Stimulated activated CD4-positive, alpha-beta T cell treated with anti-CD3 and anti-CD28 coated beads, Interleukin-2, amount 100 ng/mL, for 24 hours (primary cell): Measurements from ENCODE around the gene AGO4.
"Not testable (repeated sequence)": the region's sequence is repeated elsewhere in the genome, so short reads cannot be mapped to it uniquely, and the experiment has no call there.

Source experiments
- DNase-seq, 2 donors: peaks; one replicate each; pipeline ENCODE4 v3.0.0-alpha.2; 2020

Gene AGO4

DNA sequence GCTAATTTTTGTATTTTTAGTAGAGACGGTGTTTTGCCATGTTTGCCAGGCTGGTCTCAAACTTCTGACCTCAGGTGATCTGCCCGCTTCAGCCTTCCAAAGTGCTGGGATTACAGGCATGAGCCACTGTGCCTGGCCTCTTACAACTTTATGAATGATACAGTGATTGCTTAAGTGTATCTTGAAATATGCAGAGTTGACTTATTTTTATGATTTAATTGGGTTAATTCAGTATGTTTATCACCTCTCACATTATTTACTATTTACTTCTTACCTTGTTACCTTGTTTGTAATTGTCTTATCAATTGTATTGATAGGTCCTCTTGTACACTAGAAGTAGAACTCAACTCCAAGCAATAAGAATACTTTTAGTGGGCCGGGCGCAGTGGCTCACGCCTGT lies 4.9 kb downstream of the AGO4 start:
- not testable (repeated sequence) for DNase-seq

DNA sequence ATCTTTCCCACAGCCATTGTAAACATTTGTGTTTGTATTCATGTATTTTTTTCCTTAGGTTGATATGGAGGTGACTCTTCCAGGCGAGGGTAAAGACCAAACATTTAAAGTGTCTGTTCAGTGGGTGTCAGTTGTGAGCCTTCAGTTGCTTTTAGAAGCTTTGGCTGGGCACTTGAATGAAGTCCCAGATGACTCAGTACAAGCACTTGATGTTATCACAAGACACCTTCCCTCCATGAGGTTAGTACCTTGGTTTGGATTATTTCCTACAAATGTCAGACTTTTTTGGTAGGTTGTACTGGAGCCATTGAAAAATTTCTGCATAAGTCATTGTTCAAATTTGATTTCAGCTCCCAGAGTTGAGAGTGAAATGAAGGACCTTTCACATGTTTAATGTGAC lies 17.4 kb downstream of the AGO4 start:
- DNase-seq, result no peak

DNA sequence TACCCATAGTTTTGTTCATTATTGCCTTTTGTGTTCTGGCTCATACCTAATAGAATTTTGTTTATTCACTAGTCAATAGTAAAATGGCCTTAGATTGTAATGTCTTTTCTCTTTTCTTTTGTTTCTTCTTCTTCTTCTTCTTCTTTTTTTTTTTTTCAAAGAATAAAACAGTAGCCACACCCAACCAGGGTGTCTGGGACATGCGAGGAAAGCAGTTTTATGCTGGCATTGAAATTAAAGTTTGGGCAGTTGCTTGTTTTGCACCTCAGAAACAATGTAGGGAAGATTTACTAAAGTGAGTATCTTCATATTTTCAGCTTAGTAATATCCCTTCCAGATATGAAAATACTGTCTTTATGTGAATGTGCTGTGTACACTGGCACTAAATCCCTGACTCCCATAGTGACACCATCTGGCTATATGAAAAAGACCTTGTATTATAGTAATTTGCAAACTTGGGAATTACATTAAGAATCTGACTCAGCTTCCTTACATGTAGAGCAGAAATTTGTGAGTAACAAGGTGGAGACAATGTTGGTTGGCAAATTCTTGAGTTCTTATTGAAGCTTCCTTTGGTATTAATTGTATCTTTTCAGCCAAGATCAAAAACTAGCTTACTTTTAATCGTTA lies 24.6 kb downstream of the AGO4 start:
- no peak for DNase-seq

DNA sequence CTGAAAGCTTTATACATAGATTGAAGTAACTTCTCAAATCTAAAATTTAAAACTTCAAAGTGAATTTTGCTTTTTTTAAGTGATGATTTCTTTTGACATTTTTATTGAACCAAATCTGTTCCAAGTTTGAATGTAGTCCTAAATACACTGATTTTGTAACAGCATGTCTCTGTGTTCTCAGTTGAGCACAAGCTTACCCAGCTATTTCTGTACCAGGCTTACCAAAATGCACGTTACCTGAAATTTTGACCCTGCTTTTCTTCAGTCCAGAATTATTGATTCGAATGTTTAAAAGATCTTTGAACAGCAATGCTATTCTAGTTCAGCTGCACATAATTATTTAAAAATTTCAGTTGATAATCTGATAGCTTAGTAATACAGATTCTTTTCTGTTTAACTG lies 25.6 kb downstream of the AGO4 start:
- no peak for DNase-seq

DNA sequence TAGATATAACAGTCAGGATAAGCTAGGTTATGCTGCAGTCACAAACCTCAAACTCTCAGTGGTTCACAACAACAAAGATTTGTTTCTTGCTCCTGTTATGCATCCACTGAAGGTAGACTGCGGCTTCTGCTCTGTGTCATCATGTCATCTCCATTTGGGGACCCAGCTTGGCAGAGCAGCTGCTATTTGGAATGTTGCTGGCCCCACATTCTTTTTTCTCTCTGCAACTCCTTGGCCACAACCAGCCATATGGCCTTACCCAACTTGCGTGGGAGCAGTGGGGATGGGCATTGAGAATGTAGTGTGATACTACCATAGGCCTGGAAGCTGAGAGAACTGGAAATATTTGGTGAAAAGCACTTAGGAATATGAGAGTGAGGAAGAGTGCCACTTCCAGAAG lies 26.4 kb downstream of the AGO4 start:
- DNase-seq, result no peak

DNA sequence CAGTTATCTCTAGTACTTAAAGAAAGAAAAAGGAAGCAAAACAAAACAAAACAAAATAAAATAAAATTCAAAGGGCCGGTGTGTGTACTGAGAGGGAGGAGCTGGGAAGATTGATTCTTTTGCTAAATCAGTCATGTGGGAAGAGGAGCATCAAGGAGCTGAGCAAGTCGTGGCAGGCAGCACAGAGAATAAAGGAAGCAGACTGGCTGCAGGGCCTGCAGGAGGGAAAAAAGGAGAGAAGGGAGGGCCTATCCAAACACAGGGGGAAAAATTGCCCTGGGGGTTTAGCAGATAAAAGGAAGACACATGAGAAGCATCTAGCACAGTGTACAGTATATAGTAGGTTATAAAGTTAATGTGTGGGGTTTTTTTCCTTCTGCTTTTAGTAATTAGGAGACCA lies 27.6 kb downstream of the AGO4 start:
- no peak for DNase-seq

DNA sequence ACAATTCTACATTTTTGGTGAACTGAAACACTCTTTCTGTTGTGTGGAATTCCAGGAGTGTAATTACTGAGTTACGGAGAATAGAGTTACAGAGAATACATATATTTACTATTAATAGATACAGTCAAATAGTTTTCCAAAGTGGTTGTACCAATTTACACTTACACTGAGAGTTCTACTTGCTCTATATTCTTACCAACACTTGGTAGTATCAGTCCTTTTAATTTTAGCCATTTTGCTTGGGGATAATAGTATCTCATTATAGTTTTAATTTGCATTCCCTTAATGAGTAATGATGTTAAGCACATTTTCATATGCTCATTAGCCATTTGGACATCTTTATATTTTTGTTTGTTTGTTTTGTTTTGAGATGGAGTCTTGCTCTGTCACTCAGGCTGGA lies 28.9 kb downstream of the AGO4 start:
- no peak for DNase-seq

DNA sequence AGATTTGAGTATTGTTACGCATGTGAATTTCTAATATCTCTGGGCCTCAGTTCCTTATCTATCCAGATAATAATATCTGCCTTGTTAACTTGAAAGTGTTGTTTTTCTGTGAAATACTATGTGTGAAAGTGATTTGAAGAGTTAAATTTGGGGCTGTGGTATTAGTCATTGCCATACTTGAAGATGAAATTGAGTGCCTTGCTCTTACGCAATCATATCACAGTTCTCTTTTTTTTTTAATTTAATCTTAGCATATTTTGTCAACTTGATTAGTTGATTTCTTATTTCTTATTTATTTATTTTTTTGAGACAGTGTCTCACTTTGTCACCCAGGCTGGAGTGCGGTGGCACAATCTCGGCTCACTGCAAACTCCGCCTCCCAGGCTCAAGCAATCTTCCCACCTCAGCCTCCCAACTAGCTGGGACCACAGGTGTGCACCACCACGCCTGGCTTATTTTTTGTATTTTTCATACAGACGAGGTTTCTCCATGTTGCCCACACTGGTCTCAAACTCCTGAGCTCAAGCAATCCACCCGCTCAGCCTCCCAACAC lies 31.0 kb downstream of the AGO4 start:
- DNase-seq, result no peak

DNA sequence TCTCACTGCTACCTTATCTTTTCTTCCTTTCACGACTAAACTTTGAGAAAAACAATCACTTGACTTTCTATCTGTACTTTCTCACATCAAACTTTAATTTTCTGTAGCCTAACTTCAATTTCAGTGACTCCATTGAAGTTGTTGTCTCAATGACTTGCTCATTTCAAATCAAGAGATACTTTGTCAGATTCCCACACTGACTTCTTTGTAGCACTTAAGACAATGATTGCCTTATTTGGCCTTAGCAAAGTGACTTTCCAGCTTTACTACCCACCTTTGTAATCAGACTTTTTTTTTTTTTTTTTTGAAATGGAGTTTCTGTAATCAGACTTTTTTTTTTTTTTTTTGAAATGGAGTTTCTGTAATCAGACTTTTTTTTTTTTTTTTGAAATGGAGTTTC lies 37.0 kb downstream of the AGO4 start:
- no peak for DNase-seq

DNA sequence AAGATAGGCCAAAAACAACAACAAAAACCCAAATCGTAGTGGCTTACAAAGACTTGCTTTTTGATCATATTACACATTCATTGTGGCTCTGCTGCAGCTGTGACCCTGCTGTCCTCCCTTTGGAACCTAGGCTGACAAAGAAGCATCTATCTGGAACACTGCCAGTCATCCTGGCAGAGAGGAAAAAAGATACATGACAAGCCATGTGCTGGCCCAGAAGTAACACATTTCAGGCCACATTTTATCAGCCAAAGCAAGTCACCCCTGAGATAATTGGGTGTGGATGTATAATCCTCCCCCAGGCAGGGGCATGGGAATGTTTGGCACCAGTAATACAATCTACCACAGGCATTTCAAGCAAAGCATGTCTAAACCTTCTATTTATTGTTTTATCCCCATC lies 38.0 kb downstream of the AGO4 start:
- DNase-seq, result no peak

DNA sequence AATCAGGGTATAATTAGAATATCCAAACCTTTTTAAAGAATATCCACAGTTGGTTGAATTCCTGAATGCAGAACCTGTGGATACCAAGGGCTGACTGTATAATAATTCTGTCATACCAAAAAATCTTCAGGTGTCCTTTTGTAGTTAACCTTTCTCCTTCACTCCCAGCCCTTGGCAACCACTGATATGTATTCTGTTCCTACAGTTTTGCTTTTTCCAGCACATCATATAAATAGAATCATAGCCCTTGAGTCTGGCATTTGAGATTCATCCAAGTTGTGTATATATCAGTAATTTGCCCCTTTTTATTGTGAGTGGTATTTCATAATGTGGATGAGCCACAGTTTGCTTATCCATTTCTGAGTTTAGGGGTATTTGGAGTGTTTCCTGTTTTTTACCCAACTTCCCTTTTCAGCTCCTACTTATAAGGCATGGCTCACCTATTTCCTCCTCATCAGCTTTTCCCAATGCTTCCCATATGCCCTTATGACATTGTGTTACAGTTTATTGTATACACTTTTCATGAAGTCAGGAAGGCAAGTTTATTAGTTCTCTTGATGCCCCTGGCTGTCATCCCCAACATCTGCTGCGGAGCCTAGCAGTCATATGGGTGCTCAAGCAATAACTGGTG lies 40.2 kb downstream of the AGO4 start:
- no peak for DNase-seq

DNA sequence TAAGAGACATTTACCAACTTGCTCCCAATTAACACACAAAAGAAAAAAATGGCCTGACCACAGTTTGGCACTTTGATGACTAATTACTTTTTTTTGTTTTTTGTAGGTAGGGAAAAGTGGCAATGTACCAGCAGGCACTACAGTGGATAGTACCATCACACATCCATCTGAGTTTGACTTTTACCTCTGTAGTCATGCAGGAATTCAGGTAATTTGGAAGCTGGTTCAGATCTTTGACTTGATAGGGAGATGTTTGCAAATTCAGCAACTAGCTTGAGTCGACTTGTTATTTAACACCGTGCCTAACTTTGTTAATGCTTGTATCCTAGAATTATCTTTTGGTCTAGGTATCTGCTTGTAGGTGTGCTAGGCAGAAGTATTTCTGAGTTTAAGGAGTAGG lies 42.2 kb downstream of the AGO4 start:
- no peak for DNase-seq

DNA sequence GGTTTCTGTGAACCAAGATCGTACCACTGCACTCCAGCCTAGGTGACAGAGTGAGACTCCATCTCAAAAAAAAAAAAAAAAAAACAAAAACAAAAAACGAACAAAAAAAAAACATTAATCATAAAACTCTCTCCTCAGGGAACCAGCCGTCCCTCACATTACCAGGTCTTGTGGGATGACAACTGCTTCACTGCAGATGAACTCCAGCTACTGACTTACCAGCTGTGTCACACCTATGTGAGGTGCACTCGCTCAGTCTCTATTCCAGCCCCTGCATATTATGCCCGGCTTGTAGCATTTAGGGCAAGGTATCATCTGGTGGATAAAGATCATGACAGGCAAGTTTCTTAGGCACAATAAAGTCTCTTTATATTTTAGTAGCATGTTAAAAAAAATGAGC lies 42.9 kb downstream of the AGO4 start:
- no peak for DNase-seq

DNA sequence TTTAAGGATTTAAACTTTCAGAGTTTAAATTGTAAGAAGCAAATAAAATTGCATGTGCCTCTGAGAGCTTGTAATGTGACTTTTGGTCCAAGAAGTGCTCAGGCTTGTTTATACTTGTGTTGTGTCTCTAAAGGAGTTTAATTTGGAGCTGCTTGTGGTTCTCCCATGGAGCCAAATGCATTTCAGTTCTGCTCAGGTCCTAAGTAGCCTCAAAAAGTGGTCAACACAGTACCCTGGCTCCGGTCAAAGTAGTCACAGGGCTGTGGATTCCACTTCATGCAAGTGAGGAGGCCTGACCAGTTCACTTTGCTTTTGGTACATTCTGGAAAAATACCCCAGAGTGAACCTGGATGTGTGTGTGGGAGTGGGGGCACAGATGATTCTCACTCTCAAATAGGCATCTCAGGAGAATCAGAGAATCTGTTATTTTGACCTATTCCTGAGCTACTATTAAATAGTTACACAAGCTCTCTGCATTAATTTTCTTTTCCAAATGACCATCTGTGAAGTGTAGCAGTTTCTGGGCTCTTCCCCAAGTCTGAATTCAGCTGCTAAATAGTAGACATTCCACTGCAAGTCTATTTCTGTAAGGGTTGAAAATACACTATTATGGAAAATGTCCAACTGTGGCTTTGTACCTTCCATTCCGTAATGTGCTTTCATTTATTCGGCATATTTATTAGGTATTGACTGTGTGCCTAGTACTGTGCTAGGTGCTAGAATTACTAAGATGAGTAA lies 43.5 kb downstream of the AGO4 start:
- no peak for DNase-seq

DNA sequence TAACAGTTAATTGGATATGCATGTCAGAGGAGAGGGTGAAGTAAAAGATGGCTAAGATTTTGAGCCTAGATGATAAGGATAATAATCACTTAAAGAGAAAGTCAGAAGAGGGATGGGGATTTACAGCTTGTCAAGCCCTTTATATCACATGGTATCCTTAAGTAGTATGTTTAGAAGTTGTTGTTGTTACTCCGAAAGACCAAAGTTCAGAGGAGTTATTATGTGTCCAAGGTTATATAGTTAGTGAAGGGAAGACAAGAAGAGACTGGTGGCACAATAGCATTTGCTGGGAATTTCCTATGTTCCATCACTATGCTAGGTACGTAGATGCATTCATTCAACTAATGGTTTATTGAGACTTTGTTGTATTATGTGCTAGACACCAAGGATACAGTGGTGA lies 44.4 kb downstream of the AGO4 start:
- no peak for DNase-seq

DNA sequence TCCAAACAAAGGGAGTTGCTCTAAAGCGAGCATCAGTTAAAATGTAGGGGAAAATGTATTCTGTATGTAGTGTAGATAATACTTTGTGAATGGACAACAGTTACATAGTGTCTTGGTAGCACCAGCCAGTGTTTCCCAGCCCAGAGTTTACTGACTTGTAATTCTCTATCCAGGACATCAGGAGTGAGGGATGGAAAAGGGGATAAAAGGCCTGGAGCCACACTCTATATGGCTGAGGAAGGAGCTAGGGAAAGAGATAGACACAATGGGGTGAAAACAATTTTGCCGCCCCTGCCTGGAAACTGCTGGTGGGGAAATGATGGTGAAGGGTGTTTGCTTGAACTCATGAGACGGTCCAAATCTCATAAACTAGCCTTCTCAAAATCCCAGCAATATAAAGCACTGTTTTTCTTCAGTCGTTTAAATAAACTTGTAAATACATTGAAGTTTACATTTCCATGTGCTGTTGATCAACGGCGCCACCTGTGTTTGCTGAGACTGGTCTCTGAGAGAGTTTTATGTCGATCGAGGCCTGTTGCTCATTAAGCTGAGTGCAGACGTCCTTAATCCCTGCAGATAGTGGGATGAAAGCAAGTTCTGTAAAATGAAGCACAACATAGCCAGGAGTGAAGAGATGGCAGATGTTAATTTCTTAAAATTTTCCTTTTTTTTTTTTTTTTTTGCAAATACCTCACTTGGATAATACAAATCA lies 47.3 kb downstream of the AGO4 start:
- DNase-seq, result no peak

DNA sequence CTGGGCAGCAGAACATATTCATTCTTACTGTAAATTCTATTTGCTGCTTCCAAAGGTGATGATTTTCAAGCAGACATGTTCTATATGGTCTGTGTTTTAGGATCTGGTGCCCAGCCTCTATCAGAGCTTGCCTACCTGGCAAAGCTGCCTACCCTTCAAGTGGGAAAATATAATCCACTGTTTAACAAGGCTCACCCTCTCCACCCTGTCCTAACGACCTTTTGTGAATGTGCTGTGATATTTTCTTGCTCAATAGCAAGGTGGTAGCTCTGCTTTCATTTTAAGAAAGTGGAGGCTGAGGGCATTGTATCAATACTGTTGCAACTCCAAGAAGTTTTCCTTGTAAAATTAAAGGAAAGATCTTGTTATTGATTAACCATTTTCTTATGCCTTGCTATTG lies 49.1 kb downstream of the AGO4 start:
- no peak for DNase-seq

DNA sequence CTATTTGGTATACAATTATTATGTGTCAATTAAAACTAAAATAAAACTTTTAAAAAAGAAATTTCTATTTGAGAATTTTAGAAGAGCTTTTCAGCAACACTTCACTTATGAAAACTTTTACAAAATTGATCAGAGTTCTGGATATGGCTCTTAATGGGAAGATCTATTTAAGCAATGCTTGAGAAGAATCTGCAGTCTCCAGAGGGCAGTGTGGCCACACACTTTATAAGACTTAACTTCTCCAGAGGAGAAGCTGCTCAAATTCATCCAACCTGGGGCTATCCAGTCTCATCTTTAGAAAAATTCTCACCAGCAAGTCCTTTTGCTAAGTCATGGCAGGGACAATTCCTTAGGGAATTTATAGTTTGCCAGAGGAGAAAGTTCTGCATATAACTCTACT lies 50.0 kb downstream of the AGO4 start:
- DNase-seq, result no peak

DNA sequence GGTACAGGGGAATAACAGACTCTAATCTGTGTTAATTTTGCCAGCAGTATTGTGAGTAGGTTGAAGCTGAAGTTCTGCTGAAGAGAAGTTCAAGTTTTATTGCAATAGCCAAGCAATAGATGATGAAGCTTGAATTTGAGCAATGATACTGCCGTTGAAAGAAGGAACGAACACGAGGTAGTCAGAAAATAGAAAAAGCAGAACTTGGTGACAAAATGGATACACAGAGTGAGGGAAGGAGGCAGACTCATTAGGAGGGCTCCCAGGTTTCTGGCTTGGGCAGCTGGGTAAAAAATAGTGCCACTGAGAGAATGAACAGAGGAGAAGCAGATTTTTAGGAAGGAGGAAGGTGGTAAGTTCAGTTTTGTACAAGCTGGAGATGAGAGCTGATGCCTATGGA lies 52.9 kb downstream of the AGO4 start:
- no peak for DNase-seq

DNA sequence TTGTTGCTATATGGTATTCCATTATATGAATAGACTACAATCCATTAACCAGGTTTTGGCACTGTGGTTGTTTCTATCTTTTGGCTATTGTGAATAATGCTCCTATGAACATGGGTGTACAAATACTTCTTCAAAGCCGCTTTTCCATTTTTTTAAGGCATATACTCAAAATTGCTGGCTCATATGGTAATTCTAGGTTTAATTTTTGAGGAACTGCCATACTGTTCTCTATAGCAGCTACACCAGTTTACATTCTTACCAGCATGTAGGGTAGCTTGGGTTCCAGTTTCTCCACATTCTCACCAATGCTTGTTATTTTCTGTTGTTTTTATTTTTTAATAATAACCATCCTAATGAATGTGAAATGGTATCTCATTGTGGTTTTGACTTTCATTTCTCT lies 55.3 kb downstream of the AGO4 start:
- no peak for DNase-seq

DNA sequence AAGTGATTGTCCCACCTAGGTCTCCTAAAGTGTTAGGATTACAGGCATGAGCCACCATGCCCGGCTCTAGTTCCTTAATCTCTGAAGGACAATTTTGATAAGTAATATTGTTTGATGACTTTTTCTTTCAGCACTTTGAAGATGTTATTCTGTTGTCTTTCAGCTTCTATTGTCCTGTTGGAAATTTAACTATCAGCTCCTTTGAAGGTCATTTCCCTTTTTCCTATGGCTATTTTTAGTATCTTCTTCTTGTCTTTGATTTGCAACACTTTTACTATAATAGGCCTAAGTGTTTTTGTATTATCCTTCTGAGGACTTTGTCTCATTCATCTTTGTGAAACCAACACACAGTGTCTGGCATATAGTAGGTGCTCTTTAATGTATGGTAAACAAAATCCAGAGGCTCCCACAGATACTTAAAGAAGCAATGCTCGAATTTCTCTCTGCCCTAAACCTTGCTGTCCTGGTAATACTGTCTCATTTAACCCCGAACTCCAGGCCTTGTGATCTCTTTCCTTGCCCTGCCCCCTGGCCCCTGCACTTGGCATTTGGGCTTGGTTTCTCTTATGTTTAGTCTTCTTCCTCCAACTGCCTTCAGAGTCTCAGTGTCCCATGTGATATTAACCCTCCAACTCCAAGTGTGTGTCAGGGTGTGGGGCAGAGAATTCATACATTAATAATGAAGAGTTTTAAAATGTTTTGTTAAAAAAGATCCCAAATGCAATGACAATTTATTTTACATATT lies 56.2 kb downstream of the AGO4 start:
- DNase-seq, result no peak

DNA sequence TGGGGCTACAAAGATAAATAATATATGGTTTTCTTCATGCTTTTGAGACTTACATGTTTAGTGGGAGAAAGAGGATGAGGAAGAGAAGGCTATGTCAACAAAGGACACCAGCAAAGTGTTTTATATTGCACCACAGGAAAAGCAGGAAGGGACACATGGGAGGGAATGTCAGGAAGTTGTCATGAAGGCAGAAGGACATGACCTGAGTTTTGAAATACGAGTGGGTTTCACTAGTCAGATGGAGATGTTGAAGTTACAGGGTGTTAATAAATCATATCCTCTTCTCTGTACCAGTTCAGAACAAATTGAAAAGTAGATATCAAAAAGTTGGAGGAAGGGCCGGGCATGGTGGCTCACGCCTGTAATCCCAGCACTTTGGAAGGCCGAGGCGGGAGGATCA lies 57.0 kb downstream of the AGO4 start:
- no peak for DNase-seq

DNA sequence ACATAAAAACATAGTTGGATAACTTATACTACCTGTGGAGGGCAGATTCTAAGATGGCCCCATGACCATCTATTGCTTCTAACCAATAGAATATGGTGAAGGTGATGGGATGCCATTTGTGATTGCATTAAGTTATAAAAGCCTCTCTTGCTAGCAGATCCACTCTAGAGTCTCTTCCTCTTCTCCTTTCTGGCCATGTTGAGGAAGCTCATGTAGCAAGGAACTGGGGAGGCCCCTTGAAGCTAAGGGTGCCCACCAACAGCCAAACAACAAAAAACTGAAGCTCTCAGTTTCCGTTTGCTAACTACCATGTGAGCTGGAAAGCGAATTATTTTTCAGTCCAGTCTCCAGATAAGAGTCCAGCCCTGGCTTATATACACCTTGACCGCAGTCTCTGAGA lies 59.2 kb downstream of the AGO4 start:
- no peak for DNase-seq
